ENCODE results near the gene OTUD1.
A peak's percentile ranks its signal among the peaks of the same experiment; 100 is the strongest.
"Not testable (repeated sequence)": the region's sequence is repeated elsewhere in the genome, so short reads cannot be mapped to it uniquely, and the experiment has no call there.

The OTUD1 gene

GRCh38 chr10:23438547-23439451, at the start of gene OTUD1:
OTUD1 (plus strand) TSS chr10:23439075; CDS start chr10:23439458, 383 bp downstream.
- peak; percentile 85 for DNase-seq (ENCODE audit: low read depth, low spot score)

GRCh38 chr10:23390408-23390807, 48.5 kb upstream of the OTUD1 start:
- DNase-seq (ENCODE audit: low read depth, low spot score) = not testable (repeated sequence)

- DNase-seq (ENCODE audit: low read depth, low spot score) = no peak
Observed at GRCh38 chr10:23390809-23391208, 48.1 kb upstream of the OTUD1 start.

- DNase-seq (ENCODE audit: low read depth, low spot score) = no peak
Observed at GRCh38 chr10:23391821-23392220, 47.1 kb upstream of the OTUD1 start.

- DNase-seq (ENCODE audit: low read depth, low spot score) = no peak
Observed at GRCh38 chr10:23395017-23395416, 43.9 kb upstream of the OTUD1 start.

GRCh38 chr10:23396695-23397094, 42.2 kb upstream of the OTUD1 start:
- DNase-seq (ENCODE audit: low read depth, low spot score) = no peak

GRCh38 chr10:23399701-23400144, 39.2 kb upstream of the OTUD1 start:
- DNase-seq (ENCODE audit: low read depth, low spot score) = no peak

GRCh38 chr10:23402856-23403255, 36.0 kb upstream of the OTUD1 start:
- DNase-seq (ENCODE audit: low read depth, low spot score) = no peak

GRCh38 chr10:23403278-23403677, 35.6 kb upstream of the OTUD1 start:
- DNase-seq (ENCODE audit: low read depth, low spot score) = no peak

GRCh38 chr10:23403719-23404118, 35.2 kb upstream of the OTUD1 start:
- DNase-seq (ENCODE audit: low read depth, low spot score) = no peak

- DNase-seq (ENCODE audit: low read depth, low spot score) = no peak
Observed at GRCh38 chr10:23404461-23404980, 34.4 kb upstream of the OTUD1 start.

- no peak for DNase-seq (ENCODE audit: low read depth, low spot score)
Observed at GRCh38 chr10:23405540-23405939, 33.3 kb upstream of the OTUD1 start.

- no peak for DNase-seq (ENCODE audit: low read depth, low spot score)
Observed at GRCh38 chr10:23406409-23406808, 32.5 kb upstream of the OTUD1 start.

GRCh38 chr10:23408330-23408976, 30.4 kb upstream of the OTUD1 start:
- DNase-seq (ENCODE audit: low read depth, low spot score) = no peak

GRCh38 chr10:23412223-23412622, 26.7 kb upstream of the OTUD1 start:
- no peak for DNase-seq (ENCODE audit: low read depth, low spot score)

GRCh38 chr10:23413629-23414089, 25.2 kb upstream of the OTUD1 start:
- no peak for DNase-seq (ENCODE audit: low read depth, low spot score)

GRCh38 chr10:23414658-23415057, 24.2 kb upstream of the OTUD1 start:
- no peak for DNase-seq (ENCODE audit: low read depth, low spot score)

- no peak for DNase-seq (ENCODE audit: low read depth, low spot score)
Observed at GRCh38 chr10:23417254-23417653, 21.6 kb upstream of the OTUD1 start.

- DNase-seq (ENCODE audit: low read depth, low spot score) = no peak
Observed at GRCh38 chr10:23418051-23418681, 20.7 kb upstream of the OTUD1 start.

GRCh38 chr10:23419201-23419600, 19.7 kb upstream of the OTUD1 start:
- DNase-seq (ENCODE audit: low read depth, low spot score) = no peak

- DNase-seq (ENCODE audit: low read depth, low spot score) = no peak
Observed at GRCh38 chr10:23419655-23420329, 19.1 kb upstream of the OTUD1 start.
